H1 (cell line): ENCODE results near the gene LPXN. TPM values are rescaled to one million over a fixed set of nuclear protein-coding genes. Genes with fewer than 3 reads are reported as not detected.

ENCODE experiments used
- CTCF ChIA-PET: fragments of 300-600 bp; sonication (Branson Sonifier 250); formaldehyde crosslinking; loops from one replicate; lab custom pipeline; 2021; ENCODE audit not compliant: partially characterized antibody; lab: Charles Lee
- POLR2A ChIA-PET: fragments of 300-600 bp; sonication (Branson Sonifier 250); formaldehyde crosslinking; loops from one replicate; lab custom pipeline; 2021; ENCODE audit warnings: inconsistent platforms; ENCODE audit not compliant: partially characterized antibody; lab: Charles Lee
- DNase-seq, 2 experiments: peaks; one replicate each; pipeline versions ENCODE4 v3.0.0 to v3.0.0-alpha.2; 2010 to 2022; ENCODE audit warnings: low spot score in 2 of 2, low read depth in 1 of 2, mixed read lengths in 1 of 2
- FAIRE-seq: peaks from 2 replicates; lab custom pipeline; 2011; peaks lifted over from hg19 to GRCh38; lab: Jason Lieb, UNC
- H2AFZ ChIP-seq: 2 replicates; pipeline ENCODE4 v1.8.1; 2012; ENCODE audit warnings: low read length, inconsistent platforms
- H2AK5ac ChIP-seq: 2 replicates; pipeline ENCODE4 v1.6.1; 2013; ENCODE audit warnings: low read depth, low read length
- H2BK120ac ChIP-seq: replicated peaks from 2 replicates; pipeline ENCODE3; 2013; ENCODE audit warnings: low read depth, low read length, inconsistent platforms
- H2BK12ac ChIP-seq: 2 replicates; pipeline ENCODE4 v1.6.1; 2013; ENCODE audit warnings: low read depth, low read length
- H2BK15ac ChIP-seq: 2 replicates; pipeline ENCODE4 v1.6.1; 2013; ENCODE audit warnings: low read length
- H2BK20ac ChIP-seq: 2 replicates; pipeline ENCODE4 v1.6.1; 2013; ENCODE audit warnings: low read length
- H2BK5ac ChIP-seq: 2 replicates; pipeline ENCODE4 v1.6.1; 2013; ENCODE audit warnings: low read depth, low read length
- H3K14ac ChIP-seq: 2 replicates; pipeline ENCODE4 v1.6.1; 2013; ENCODE audit warnings: inconsistent platforms; ENCODE audit not compliant: insufficient read length
- H3K18ac ChIP-seq: 2 replicates; pipeline ENCODE4 v1.6.1; 2013; ENCODE audit warnings: low read length; ENCODE audit errors: extremely low read depth
- H3K23ac ChIP-seq: 2 replicates; pipeline ENCODE4 v1.6.1; 2013; ENCODE audit warnings: inconsistent platforms; ENCODE audit not compliant: insufficient read length
- H3K23me2 ChIP-seq: 2 replicates; pipeline ENCODE4 v1.6.1; 2013; ENCODE audit warnings: low read depth, low read length
- H3K27ac ChIP-seq: 2 replicates; pipeline ENCODE4 v1.6.1; 2011; ENCODE audit warnings: low read depth, low read length, inconsistent platforms
- H3K27me3 ChIP-seq, 4 experiments: replicated peaks in 1 of 4; 1 replicate in 1 of 4; 2 replicates in 3 of 4; pipeline versions ENCODE4 v1.6.1 to v1.8.1; 2011 to 2013; ENCODE audit warnings: low read length in 3 of 4, mild to moderate bottlenecking in 3 of 4, inconsistent platforms in 2 of 4, mixed read lengths in 2 of 4, moderate library complexity in 1 of 4; ENCODE audit not compliant: control insufficient read depth in 3 of 4, insufficient read depth in 3 of 4; ENCODE audit errors: extremely low read depth in 1 of 4
- H3K36me3 ChIP-seq, 4 experiments: 2 replicates each; pipeline versions ENCODE4 v1.6.1 to v1.8.1; 2011 to 2013; ENCODE audit warnings: mild to moderate bottlenecking in 4 of 4, low read length in 3 of 4, moderate library complexity in 2 of 4, control low read depth in 1 of 4, inconsistent platforms in 1 of 4; ENCODE audit not compliant: insufficient read depth in 4 of 4, control insufficient read depth in 2 of 4
- H3K4ac ChIP-seq: replicated peaks from 2 replicates; pipeline ENCODE3; 2013; ENCODE audit warnings: low read length, low read depth, mixed read lengths, inconsistent platforms; ENCODE audit not compliant: insufficient read length
- H3K4me1 ChIP-seq, 4 experiments: replicated peaks in 1 of 4; 1 replicate in 1 of 4; 2 replicates in 3 of 4; pipeline versions ENCODE4 v1.6.1 to v1.8.1; 2011 to 2013; ENCODE audit warnings: low read length in 3 of 4, inconsistent platforms in 2 of 4, mixed read lengths in 1 of 4; ENCODE audit not compliant: insufficient read depth in 4 of 4, control insufficient read depth in 3 of 4
- H3K4me2 ChIP-seq, 2 experiments: 2 replicates each; pipeline versions ENCODE4 v1.6.1 to v1.8.1; 2011 to 2013; ENCODE audit warnings: low read depth in 2 of 2, low read length in 2 of 2, control low read depth in 1 of 2, inconsistent platforms in 1 of 2, mild to moderate bottlenecking in 1 of 2; ENCODE audit not compliant: insufficient read depth in 1 of 2
- H3K4me3 ChIP-seq, 4 experiments: fragments of 200-600, 300-600 bp in 1 of 4; sonication (generic), shearing (Covaris generic), sonication (Bioruptor Twin) in 1 of 4; 2 replicates each; pipeline versions ENCODE4 v1.5.1 to v1.8.1; 2011 to 2016; ENCODE audit warnings: low read length in 4 of 4, low read depth in 3 of 4, control low read depth in 2 of 4, inconsistent platforms in 2 of 4, mild to moderate bottlenecking in 2 of 4, mixed read lengths in 1 of 4, moderate library complexity in 1 of 4; ENCODE audit not compliant: insufficient read depth in 2 of 4; ENCODE audit errors: extremely low read depth in 1 of 4
- H3K56ac ChIP-seq: replicated peaks from 2 replicates; pipeline ENCODE3; 2013; ENCODE audit warnings: low read depth, mild to moderate bottlenecking, mixed read lengths, low read length, inconsistent platforms; ENCODE audit not compliant: insufficient read length
- H3K79me1 ChIP-seq: 2 replicates; pipeline ENCODE4 v1.6.1; 2013; ENCODE audit warnings: low read depth, low read length, control low read depth
- H3K79me2 ChIP-seq, 2 experiments: 2 replicates each; pipeline versions ENCODE4 v1.6.1 to v1.8.1; 2012 to 2013; ENCODE audit warnings: low read length in 2 of 2, mild to moderate bottlenecking in 2 of 2, inconsistent platforms in 1 of 2; ENCODE audit not compliant: insufficient read depth in 2 of 2, control insufficient read depth in 1 of 2
- H3K9ac ChIP-seq, 4 experiments: replicated peaks in 1 of 4; 1 replicate in 1 of 4; 2 replicates in 3 of 4; pipeline versions ENCODE4 v1.6.1 to v1.8.1; 2011 to 2013; ENCODE audit warnings: low read depth in 3 of 4, low read length in 3 of 4, control low read depth in 2 of 4, mild to moderate bottlenecking in 2 of 4, moderate library complexity in 2 of 4, inconsistent platforms in 1 of 4; ENCODE audit errors: extremely low read depth in 1 of 4
- H3K9me3 ChIP-seq, 2 experiments: 2 replicates each; pipeline versions ENCODE4 v1.6.1 to v1.8.1; 2012 to 2013; ENCODE audit warnings: mild to moderate bottlenecking in 2 of 2, moderate library complexity in 2 of 2, control low read depth in 1 of 2, inconsistent platforms in 1 of 2, low read depth in 1 of 2, low read length in 1 of 2, mixed read lengths in 1 of 2; ENCODE audit not compliant: insufficient read depth in 2 of 2
- H4K20me1 ChIP-seq, 2 experiments: replicated peaks in 1 of 2; 2 replicates each; pipeline versions ENCODE3 to v1.8.1; 2011 to 2013; ENCODE audit warnings: inconsistent platforms in 2 of 2, low read length in 2 of 2, mild to moderate bottlenecking in 1 of 2; ENCODE audit not compliant: insufficient read depth in 2 of 2, control insufficient read depth in 1 of 2
- H4K5ac ChIP-seq: 2 replicates; pipeline ENCODE4 v1.6.1; 2013; ENCODE audit warnings: low read length, low read depth, mixed read lengths, inconsistent platforms; ENCODE audit not compliant: insufficient read length
- H4K8ac ChIP-seq: 2 replicates; pipeline ENCODE4 v1.8.0; 2013; ENCODE audit warnings: mild to moderate bottlenecking, moderate library complexity, low read length, inconsistent platforms; ENCODE audit not compliant: insufficient read depth; ENCODE audit errors: extremely low read depth
- H4K91ac ChIP-seq: replicated peaks from 2 replicates; pipeline ENCODE3; 2013; ENCODE audit warnings: low read length, mixed read lengths, inconsistent platforms; ENCODE audit not compliant: insufficient read length
- BACH1 ChIP-seq: IDR thresholded peaks from 2 replicates; pipeline ENCODE4 v1.6.1; 2012; ENCODE audit warnings: low read length, improper control_type of control experiment
- EP300 ChIP-seq, 2 experiments: IDR thresholded peaks; 1 replicate in 1 of 2; 2 replicates in 1 of 2; pipeline ENCODE4 v1.6.1; 2011 to 2012; ENCODE audit warnings: low read depth in 2 of 2, low read length in 2 of 2, mild to moderate bottlenecking in 2 of 2, borderline replicate concordance in 1 of 2, inconsistent platforms in 1 of 2, moderate library complexity in 1 of 2
- EZH2 ChIP-seq: fragments of 200-600 bp; sonication (generic); IDR thresholded peaks from 2 replicates; pipeline ENCODE4 v1.7.1; 2012; ENCODE audit warnings: low read depth, mild to moderate bottlenecking, moderate library complexity, low read length, inconsistent platforms; ENCODE audit not compliant: severe bottlenecking
- JUN ChIP-seq: IDR thresholded peaks from 2 replicates; pipeline ENCODE4 v1.6.1; 2011; ENCODE audit warnings: low read depth, mild to moderate bottlenecking, improper control_type of control experiment, low read length
- NANOG ChIP-seq: IDR thresholded peaks from 2 replicates; pipeline ENCODE4 v1.6.1; 2011; ENCODE audit warnings: low read length, low read depth, mild to moderate bottlenecking, inconsistent platforms; ENCODE audit not compliant: insufficient read depth, poor library complexity, severe bottlenecking
- PHF8 ChIP-seq: fragments of 200-600 bp; sonication (generic); conservative IDR thresholded peaks from 2 replicates; pipeline ENCODE4 v1.7.1; 2012; ENCODE audit warnings: low read depth, mild to moderate bottlenecking, inconsistent platforms, low read length, moderate library complexity
- SAP30 ChIP-seq: fragments of 300-600 bp; sonication (generic); IDR thresholded peaks from 2 replicates; pipeline ENCODE4 v1.7.1; 2012; ENCODE audit warnings: low read length, moderate library complexity, mild to moderate bottlenecking, inconsistent platforms; ENCODE audit not compliant: insufficient read depth, insufficient replicate concordance
- SIRT6 ChIP-seq: IDR thresholded peaks from one replicate; pipeline ENCODE4 v1.7.1; 2012; ENCODE audit warnings: low read length, inconsistent platforms
- SP4 ChIP-seq: IDR thresholded peaks from 2 replicates; pipeline ENCODE4 v1.6.1; 2012; ENCODE audit warnings: low read length, inconsistent platforms
- TAF7 ChIP-seq: optimal IDR thresholded peaks from 2 replicates; pipeline ENCODE3; 2011; ENCODE audit warnings: low read depth, mild to moderate bottlenecking, inconsistent platforms, low read length, moderate library complexity, borderline replicate concordance
- TBP ChIP-seq: IDR thresholded peaks from 2 replicates; pipeline ENCODE4 v1.6.1; 2011; ENCODE audit warnings: low read depth, low read length, improper control_type of control experiment
- WGBS, 2 experiments: shearing (Covaris generic) in 1 of 2; methylation state at CpG; one replicate each; pipeline versions ENCODE4 v1.1.6 to v1.1.7; 2013 to 2015; ENCODE audit warnings: low lambda C conversion rate in 2 of 2, mixed read lengths in 2 of 2, inconsistent platforms in 1 of 2, low coverage in 1 of 2, missing lambda C conversion rate in 1 of 2; ENCODE audit not compliant: insufficient replicate concordance in 2 of 2, insufficient coverage in 1 of 2, insufficient read length in 1 of 2; ENCODE audit errors: extremely low coverage in 1 of 2, missing lambda C conversion rate in 1 of 2; 5-methylcytosine and 5-hydroxymethylcytosine counted together
- polyA plus RNA-seq, 7 experiments: library from polyadenylated mRNA; depleted of rRNA in 3 of 7; stranded (reverse) in 5 of 7; unstranded in 2 of 7; fragments of >200 nt in 5 of 7; fragments of 200-250 nt in 2 of 7; gene quantifications; 1 replicate in 5 of 7; 2 replicates in 1 of 7; 4 replicates in 1 of 7; pipeline versions ENCODE4 v1.2.1 to v1.2.3, GENCODE V29; 2011 to 2013; ENCODE audit warnings: missing spikeins in 2 of 7, mixed read lengths in 2 of 7
- total RNA-seq: library from RNA; stranded (reverse); fragmentation: NEBNext Ultra II Directional; extraction: Animal tissue kit (Norgen Biotek cat#: 25700); gene quantifications from 2 replicates; pipeline ENCODE4 v1.2.1, GENCODE V29; 2021

LPXN gene
- total and polyA plus RNA-seq, 2 of the 8 experiments (the other 6 are each of a cell fraction or from before 2014, with no cell fraction given) = 1.4 to 2.7 TPM

DNA sequence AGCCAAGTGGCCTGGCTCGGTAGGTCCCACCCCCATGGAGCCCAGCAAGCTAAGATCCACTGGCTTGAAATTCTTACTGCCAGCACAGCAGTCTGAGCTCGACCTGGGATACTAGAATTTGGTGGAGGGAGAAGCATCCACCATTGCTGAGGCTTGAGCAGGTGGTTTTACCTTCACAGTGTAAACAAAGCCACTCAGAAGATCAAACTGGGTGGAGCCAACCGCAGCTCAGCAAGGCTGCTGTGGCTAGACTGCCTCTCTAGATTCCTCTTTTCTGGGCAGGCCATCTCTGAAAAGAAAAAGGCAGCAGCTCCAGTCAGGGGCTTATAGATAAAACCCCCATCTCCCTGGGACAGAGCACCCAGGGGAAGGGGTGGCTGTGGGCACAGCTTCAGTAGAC, 45.4 kb downstream of the LPXN start:
- no peak overlapping the region for H2BK12ac ChIP-seq
- H3K18ac ChIP-seq = no peak overlapping the region
- no peak overlapping the region for H2BK120ac ChIP-seq
- H2BK20ac ChIP-seq = no peak overlapping the region
- FAIRE-seq (no peak), DNase-seq (no peak)
- WGBS, 2 experiments = 73% methylated on average over 3 of the region's 3 CpGs; no CpG with 5 or more reads in 1 of the 2 experiments
- no peak overlapping the region for H3K4ac ChIP-seq
- H4K8ac ChIP-seq = no peak overlapping the region
- no peak overlapping the region for H3K9ac ChIP-seq
- POLR2A ChIA-PET = no interaction called here
- no peaks in the 10 kb centered on the region for H3K79me1 ChIP-seq
- H3K4me1 ChIP-seq = no peaks in the 10 kb centered on the region
- no peaks in the 10 kb centered on the region for H3K27me3 ChIP-seq
- no peak overlapping the region for H3K4me3 ChIP-seq
- H3K23ac ChIP-seq = no peak overlapping the region
- CTCF ChIA-PET = interaction anchor here (0.8 kb wide), 1 partner anchor 146 kb away, joined by 3 read pairs; no protein-coding TSS in a partner anchor
- no peak overlapping the region for H4K5ac ChIP-seq
- H3K9me3 ChIP-seq = peaks cover 0 to 13% of the 10 kb centered on the region in 2 experiments; a peak in 1 of 4 replicates
- H3K27ac ChIP-seq = no peak overlapping the region
- no peak overlapping the region for H2BK5ac ChIP-seq
- H4K20me1 ChIP-seq = no peaks in the 10 kb centered on the region
- no peak overlapping the region for H3K4me2 ChIP-seq
- no peak overlapping the region for H3K14ac ChIP-seq
- H4K91ac ChIP-seq = no peak overlapping the region
- H2BK15ac ChIP-seq = no peak overlapping the region
- H2AFZ ChIP-seq = no peak overlapping the region
- peaks cover 0 to 3% (median 0%) of the 10 kb centered on the region in 4 experiments; a peak in 1 of 8 replicates for H3K36me3 ChIP-seq
- H3K23me2 ChIP-seq = no peaks in the 10 kb centered on the region
- H3K56ac ChIP-seq = no peak overlapping the region
- H2AK5ac ChIP-seq = no peak overlapping the region
- no peaks in the 10 kb centered on the region for H3K79me2 ChIP-seq
- TF ChIP-seq EP300 (IDR thresholded peaks at IDR 0.05; ENCODE audit: borderline replicate concordance in 1 of 2, low read depth in 2 of 2, low read length in 2 of 2) = no peak
- no peak for TF ChIP-seq EZH2
- no peak for TF ChIP-seq SIRT6
- TF ChIP-seq JUN = no peak
- TF ChIP-seq SP4 = no peak
- TF ChIP-seq TAF7 = no peak
- no peak for TF ChIP-seq BACH1
- no peak for TF ChIP-seq NANOG
- TF ChIP-seq PHF8 = no peak
- TF ChIP-seq SAP30 = no peak
- no peak for TF ChIP-seq TBP
